Measurements from ENCODE around the gene BBIP1.
"Not testable (repeated sequence)": the region's sequence is repeated elsewhere in the genome, so short reads cannot be mapped to it uniquely, and the experiment has no call there.

Gene BBIP1

GRCh38 chr10:110919971-110920881 is 1.2 kb upstream of the BBIP1 start:
- peak; percentile 69 for DNase-seq

GRCh38 chr10:110919349-110919931 is 460 bp upstream of the BBIP1 start, which contains the start of gene SHOC2:
TSS of gene SHOC2 (plus strand) at chr10:110919604. CDS start at chr10:110964359, 44,755 bp downstream.
- DNase-seq: peak; percentile 96

- no peak for DNase-seq
Observed at GRCh38 chr10:110918269-110918642, 724 bp downstream of the BBIP1 start.

GRCh38 chr10:110916554-110917346 is 2.2 kb downstream of the BBIP1 start:
- no peak for DNase-seq

GRCh38 chr10:110915600-110915999 is 3.4 kb downstream of the BBIP1 start:
- not testable (repeated sequence) for DNase-seq

GRCh38 chr10:110915035-110915434 is 3.9 kb downstream of the BBIP1 start:
- DNase-seq: no peak

GRCh38 chr10:110914431-110914830 is 4.5 kb downstream of the BBIP1 start:
- no peak for DNase-seq

- DNase-seq: no peak
Observed at GRCh38 chr10:110912374-110912773, 6.6 kb downstream of the BBIP1 start.

GRCh38 chr10:110910138-110910537 is 8.8 kb downstream of the BBIP1 start:
- no peak for DNase-seq

GRCh38 chr10:110903280-110904278 is 15.4 kb downstream of the BBIP1 start:
- no peak for DNase-seq

- DNase-seq: no peak
Observed at GRCh38 chr10:110901954-110902819, 16.8 kb downstream of the BBIP1 start.

GRCh38 chr10:110900983-110901382 is 18.0 kb downstream of the BBIP1 start:
- no peak for DNase-seq

GRCh38 chr10:110898391-110898790 is 20.6 kb downstream of the BBIP1 start:
- no peak for DNase-seq

- DNase-seq: no peak
Observed at GRCh38 chr10:110897184-110897583, 21.8 kb downstream of the BBIP1 start.

- no peak for DNase-seq
Observed at GRCh38 chr10:110893559-110894179, 25.3 kb downstream of the BBIP1 start.

- no peak for DNase-seq
Observed at GRCh38 chr10:110892602-110893288, 26.2 kb downstream of the BBIP1 start.

- no peak for DNase-seq
Observed at GRCh38 chr10:110887560-110887959, 31.4 kb downstream of the BBIP1 start.

GRCh38 chr10:110885932-110886674 is 32.9 kb downstream of the BBIP1 start:
- no peak for DNase-seq

- DNase-seq: no peak
Observed at GRCh38 chr10:110883924-110884323, 35.1 kb downstream of the BBIP1 start.

All from activated CD8-positive, alpha-beta memory T cell treated with anti-CD3 and anti-CD28 coated beads, Interleukin-2, amount 50 U/mL, for 48 hours (primary cell).